SK-N-SH treated with all-trans-retinoic acid at 6 μM for 48 hours (cell line): ENCODE data around the gene SIGLEC6.
A peak's percentile ranks its signal among the peaks of the same experiment; 100 is the strongest.

Experiments
- ATAC-seq: fragments of 200-7000 bp; cut with Tn5 transposase; 3 replicates; pipeline ENCODE4 v1.9.1; 2020; ENCODE audit warnings: mild to moderate bottlenecking, moderate library complexity
- ARNTL ChIP-seq: fragments of 450-650 bp; formaldehyde crosslinking; IDR thresholded peaks from 2 replicates; pipeline ENCODE4 v1.5.0; 2020; ENCODE audit warnings: low read depth, mild to moderate bottlenecking, moderate library complexity, borderline replicate concordance
- GLIS3 ChIP-seq: fragments of 250-450 bp; sonication (Bioruptor Pico); IDR thresholded peaks from 2 replicates; pipeline ENCODE4 v1.5.0; 2020; ENCODE audit warnings: mild to moderate bottlenecking, moderate library complexity
- OSR1 ChIP-seq: fragments of 250-450 bp; sonication (Bioruptor Pico); IDR thresholded peaks from 2 replicates; pipeline ENCODE4 v1.8.0; 2022; ENCODE audit warnings: moderate library complexity, mild to moderate bottlenecking, inconsistent platforms
- PPARA ChIP-seq: fragments of 250-450 bp; sonication (Bioruptor Pico); IDR thresholded peaks from 2 replicates; pipeline ENCODE4 v1.5.0; 2020; ENCODE audit warnings: mild to moderate bottlenecking, borderline replicate concordance
- RARB ChIP-seq: fragments of 250-450 bp; sonication (Bioruptor Pico); IDR thresholded peaks from 2 replicates; pipeline ENCODE4 v1.8.0; 2021; ENCODE audit warnings: mild to moderate bottlenecking, moderate library complexity
- SNAI2 ChIP-seq: fragments of 250-450 bp; sonication (Bioruptor Pico); IDR thresholded peaks from 2 replicates; pipeline ENCODE4 v1.5.0; 2020; ENCODE audit warnings: mild to moderate bottlenecking, moderate library complexity
- TOX ChIP-seq: fragments of 250-450 bp; sonication (Bioruptor Pico); IDR thresholded peaks from 2 replicates; pipeline ENCODE4 v1.8.0; 2021; ENCODE audit warnings: mild to moderate bottlenecking, moderate library complexity, borderline replicate concordance
- ZC3H10 ChIP-seq: fragments of 250-450 bp; sonication (Bioruptor Pico); IDR thresholded peaks from 2 replicates; pipeline ENCODE4 v1.5.1; 2021; ENCODE audit warnings: mild to moderate bottlenecking, moderate library complexity
- ZFP3 ChIP-seq: fragments of 250-450 bp; sonication (Bioruptor Pico); IDR thresholded peaks from 2 replicates; pipeline ENCODE4 v1.5.0; 2020; ENCODE audit warnings: mild to moderate bottlenecking, moderate library complexity
- ZFP30 ChIP-seq: fragments of 450-650 bp; formaldehyde crosslinking; IDR thresholded peaks from 2 replicates; pipeline ENCODE4 v1.5.0; 2022; ENCODE audit warnings: mild to moderate bottlenecking, moderate library complexity
- ZNF70 ChIP-seq: fragments of 450-650 bp; formaldehyde crosslinking; IDR thresholded peaks from 2 replicates; pipeline ENCODE4 v1.5.0; 2020; ENCODE audit warnings: mild to moderate bottlenecking, moderate library complexity
- ZNF8 ChIP-seq: fragments of 450-650 bp; formaldehyde crosslinking; IDR thresholded peaks from 2 replicates; pipeline ENCODE4 v1.5.0; 2020; ENCODE audit warnings: mild to moderate bottlenecking, moderate library complexity
- TF ChIP-seq, protein P1 (sequence below): fragments of 250-450 bp; sonication (Bioruptor Pico); IDR thresholded peaks from 2 replicates; pipeline ENCODE4 v1.8.0; 2020; ENCODE audit warnings: mild to moderate bottlenecking, moderate library complexity, borderline replicate concordance
- TF ChIP-seq, protein P2 (sequence below): fragments of 250-450 bp; sonication (Bioruptor Pico); IDR thresholded peaks from 2 replicates; pipeline ENCODE4 v1.5.0; 2020; ENCODE audit warnings: mild to moderate bottlenecking, moderate library complexity
- TF ChIP-seq, protein P3 (sequence below): fragments of 250-450 bp; sonication (Bioruptor Pico); IDR thresholded peaks from 2 replicates; pipeline ENCODE4 v1.8.0; 2021; ENCODE audit warnings: low read depth, mild to moderate bottlenecking, moderate library complexity, borderline replicate concordance
- TF ChIP-seq, protein P4 (sequence below): fragments of 250-450 bp; sonication (Bioruptor Pico); IDR thresholded peaks from 2 replicates; pipeline ENCODE4 v1.5.1; 2021; ENCODE audit warnings: mild to moderate bottlenecking, moderate library complexity

Gene SIGLEC6

DNA sequence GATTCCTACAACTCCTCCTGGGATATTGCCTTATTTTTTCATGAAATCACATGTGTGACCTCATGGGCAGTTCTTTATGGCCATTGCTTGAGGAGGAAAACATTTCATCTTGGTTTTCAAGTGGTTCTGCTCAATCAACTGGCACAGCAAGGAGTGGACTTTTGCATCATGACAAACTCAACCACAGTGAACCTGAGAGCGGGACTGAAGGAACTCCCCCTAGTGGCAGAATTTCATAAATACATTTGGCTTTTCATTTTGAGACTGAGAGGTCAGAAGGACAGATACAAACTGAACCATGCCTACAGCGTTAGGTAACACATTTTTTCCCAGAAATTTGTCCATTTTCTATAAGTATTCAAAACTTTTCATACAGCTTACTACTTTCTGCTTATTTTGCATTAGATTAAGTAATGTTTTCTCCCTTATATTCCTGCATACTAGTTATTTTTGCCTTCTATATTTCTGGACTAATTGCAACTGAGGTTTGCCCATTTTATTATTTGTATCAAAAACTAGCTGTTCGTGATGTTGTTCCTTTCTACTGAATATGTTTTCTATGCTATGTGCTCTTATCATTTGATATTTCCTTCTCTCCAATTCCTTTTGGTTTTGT is 16.5 kb downstream of the SIGLEC6 start:
- ATAC-seq: peak; percentile 76
- TF ChIP-seq TOX (no peak), ZC3H10 (CRISPR knock-in tag) (no peak), OSR1 (CRISPR knock-in tag) (no peak), ARNTL (CRISPR knock-in tag) (no peak), ZNF8 (no peak), ZFP30 (CRISPR knock-in tag) (no peak), SNAI2 (no peak), ZFP3 (CRISPR knock-in tag) (no peak), PPARA (CRISPR knock-in tag) (no peak), ZNF70 (CRISPR knock-in tag) (no peak), GLIS3 (CRISPR knock-in tag) (no peak)
- TF ChIP-seq, protein P1, sequence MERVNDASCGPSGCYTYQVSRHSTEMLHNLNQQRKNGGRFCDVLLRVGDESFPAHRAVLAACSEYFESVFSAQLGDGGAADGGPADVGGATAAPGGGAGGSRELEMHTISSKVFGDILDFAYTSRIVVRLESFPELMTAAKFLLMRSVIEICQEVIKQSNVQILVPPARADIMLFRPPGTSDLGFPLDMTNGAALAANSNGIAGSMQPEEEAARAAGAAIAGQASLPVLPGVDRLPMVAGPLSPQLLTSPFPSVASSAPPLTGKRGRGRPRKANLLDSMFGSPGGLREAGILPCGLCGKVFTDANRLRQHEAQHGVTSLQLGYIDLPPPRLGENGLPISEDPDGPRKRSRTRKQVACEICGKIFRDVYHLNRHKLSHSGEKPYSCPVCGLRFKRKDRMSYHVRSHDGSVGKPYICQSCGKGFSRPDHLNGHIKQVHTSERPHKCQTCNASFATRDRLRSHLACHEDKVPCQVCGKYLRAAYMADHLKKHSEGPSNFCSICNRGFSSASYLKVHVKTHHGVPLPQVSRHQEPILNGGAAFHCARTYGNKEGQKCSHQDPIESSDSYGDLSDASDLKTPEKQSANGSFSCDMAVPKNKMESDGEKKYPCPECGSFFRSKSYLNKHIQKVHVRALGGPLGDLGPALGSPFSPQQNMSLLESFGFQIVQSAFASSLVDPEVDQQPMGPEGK: no peak
- TF ChIP-seq, protein P2, sequence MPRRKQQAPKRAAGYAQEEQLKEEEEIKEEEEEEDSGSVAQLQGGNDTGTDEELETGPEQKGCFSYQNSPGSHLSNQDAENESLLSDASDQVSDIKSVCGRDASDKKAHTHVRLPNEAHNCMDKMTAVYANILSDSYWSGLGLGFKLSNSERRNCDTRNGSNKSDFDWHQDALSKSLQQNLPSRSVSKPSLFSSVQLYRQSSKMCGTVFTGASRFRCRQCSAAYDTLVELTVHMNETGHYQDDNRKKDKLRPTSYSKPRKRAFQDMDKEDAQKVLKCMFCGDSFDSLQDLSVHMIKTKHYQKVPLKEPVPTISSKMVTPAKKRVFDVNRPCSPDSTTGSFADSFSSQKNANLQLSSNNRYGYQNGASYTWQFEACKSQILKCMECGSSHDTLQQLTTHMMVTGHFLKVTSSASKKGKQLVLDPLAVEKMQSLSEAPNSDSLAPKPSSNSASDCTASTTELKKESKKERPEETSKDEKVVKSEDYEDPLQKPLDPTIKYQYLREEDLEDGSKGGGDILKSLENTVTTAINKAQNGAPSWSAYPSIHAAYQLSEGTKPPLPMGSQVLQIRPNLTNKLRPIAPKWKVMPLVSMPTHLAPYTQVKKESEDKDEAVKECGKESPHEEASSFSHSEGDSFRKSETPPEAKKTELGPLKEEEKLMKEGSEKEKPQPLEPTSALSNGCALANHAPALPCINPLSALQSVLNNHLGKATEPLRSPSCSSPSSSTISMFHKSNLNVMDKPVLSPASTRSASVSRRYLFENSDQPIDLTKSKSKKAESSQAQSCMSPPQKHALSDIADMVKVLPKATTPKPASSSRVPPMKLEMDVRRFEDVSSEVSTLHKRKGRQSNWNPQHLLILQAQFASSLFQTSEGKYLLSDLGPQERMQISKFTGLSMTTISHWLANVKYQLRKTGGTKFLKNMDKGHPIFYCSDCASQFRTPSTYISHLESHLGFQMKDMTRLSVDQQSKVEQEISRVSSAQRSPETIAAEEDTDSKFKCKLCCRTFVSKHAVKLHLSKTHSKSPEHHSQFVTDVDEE: no peak
- TF ChIP-seq, protein P3, sequence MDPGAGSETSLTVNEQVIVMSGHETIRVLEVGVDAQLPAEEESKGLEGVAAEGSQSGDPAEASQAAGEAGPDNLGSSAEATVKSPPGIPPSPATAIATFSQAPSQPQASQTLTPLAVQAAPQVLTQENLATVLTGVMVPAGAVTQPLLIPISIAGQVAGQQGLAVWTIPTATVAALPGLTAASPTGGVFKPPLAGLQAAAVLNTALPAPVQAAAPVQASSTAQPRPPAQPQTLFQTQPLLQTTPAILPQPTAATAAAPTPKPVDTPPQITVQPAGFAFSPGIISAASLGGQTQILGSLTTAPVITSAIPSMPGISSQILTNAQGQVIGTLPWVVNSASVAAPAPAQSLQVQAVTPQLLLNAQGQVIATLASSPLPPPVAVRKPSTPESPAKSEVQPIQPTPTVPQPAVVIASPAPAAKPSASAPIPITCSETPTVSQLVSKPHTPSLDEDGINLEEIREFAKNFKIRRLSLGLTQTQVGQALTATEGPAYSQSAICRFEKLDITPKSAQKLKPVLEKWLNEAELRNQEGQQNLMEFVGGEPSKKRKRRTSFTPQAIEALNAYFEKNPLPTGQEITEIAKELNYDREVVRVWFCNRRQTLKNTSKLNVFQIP (CRISPR knock-in tag): no peak
- TF ChIP-seq, protein P4, sequence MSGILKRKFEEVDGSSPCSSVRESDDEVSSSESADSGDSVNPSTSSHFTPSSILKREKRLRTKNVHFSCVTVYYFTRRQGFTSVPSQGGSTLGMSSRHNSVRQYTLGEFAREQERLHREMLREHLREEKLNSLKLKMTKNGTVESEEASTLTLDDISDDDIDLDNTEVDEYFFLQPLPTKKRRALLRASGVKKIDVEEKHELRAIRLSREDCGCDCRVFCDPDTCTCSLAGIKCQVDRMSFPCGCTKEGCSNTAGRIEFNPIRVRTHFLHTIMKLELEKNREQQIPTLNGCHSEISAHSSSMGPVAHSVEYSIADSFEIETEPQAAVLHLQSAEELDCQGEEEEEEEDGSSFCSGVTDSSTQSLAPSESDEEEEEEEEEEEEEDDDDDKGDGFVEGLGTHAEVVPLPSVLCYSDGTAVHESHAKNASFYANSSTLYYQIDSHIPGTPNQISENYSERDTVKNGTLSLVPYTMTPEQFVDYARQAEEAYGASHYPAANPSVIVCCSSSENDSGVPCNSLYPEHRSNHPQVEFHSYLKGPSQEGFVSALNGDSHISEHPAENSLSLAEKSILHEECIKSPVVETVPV (CRISPR knock-in tag): no peak

DNA sequence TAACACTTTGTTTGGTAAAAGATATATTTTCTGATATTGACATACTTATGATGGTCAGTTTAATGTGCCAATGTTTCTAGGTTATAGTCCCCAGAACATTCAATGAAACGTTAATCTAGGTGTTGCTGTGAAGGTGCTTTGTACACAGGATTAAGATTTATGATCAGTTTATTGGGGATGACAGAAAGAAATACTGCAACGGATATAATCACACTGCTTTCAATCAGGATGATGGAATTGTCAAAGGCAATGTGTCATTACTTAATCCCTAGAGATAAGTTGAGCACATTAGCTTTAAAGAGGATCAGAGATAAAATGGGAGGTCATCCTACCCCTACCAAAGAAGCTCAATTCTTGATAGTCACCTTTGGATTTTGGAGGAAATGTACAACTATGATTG is 17.5 kb downstream of the SIGLEC6 start:
- no peak for ATAC-seq

DNA sequence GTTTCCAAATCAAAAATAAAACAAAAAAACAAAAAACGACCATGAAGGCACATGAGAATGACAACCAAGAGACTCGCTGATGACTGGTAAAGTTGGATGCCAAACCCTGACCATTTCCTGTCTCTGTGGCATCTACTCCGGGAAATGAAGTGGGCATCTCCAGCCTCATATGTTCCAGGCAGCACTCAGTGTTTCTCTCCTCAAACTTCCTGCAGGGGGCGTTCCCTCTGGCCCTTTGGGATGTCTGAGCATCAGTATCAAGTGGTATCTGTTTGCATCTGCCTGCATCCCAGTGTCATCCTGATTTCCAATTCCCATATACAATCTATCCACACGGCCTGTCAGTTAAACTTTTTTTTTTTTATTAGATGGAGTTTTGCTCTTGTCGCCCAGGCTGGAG is 20.1 kb downstream of the SIGLEC6 start:
- no peak for TF ChIP-seq TOX
- TF ChIP-seq, protein P4 (CRISPR knock-in tag): no peak
- TF ChIP-seq ZNF8: no peak
- TF ChIP-seq RARB (CRISPR knock-in tag): no peak
- TF ChIP-seq, protein P2: no peak
- TF ChIP-seq, all 23 proteins: peak for 0
- peak; percentile 64; the same call in 2 of the 3 replicates for ATAC-seq

More for the DNA sequence above, 17.5 kb downstream of the SIGLEC6 start:
- TF ChIP-seq ARNTL (CRISPR knock-in tag) (no peak), ZFP3 (CRISPR knock-in tag) (no peak)
- TF ChIP-seq, protein P1: no peak
